HG02973 (cell line): ENCODE measurements around the gene SORCS2.

Experiments used
- ATAC-seq: cut with Tn5 transposase; IDR thresholded peaks from one replicate; pipeline ENCODE4 v1.9.1; 2021; ENCODE audit warnings: moderate library complexity; ENCODE audit not compliant: unreplicated experiment

Gene SORCS2

DNA sequence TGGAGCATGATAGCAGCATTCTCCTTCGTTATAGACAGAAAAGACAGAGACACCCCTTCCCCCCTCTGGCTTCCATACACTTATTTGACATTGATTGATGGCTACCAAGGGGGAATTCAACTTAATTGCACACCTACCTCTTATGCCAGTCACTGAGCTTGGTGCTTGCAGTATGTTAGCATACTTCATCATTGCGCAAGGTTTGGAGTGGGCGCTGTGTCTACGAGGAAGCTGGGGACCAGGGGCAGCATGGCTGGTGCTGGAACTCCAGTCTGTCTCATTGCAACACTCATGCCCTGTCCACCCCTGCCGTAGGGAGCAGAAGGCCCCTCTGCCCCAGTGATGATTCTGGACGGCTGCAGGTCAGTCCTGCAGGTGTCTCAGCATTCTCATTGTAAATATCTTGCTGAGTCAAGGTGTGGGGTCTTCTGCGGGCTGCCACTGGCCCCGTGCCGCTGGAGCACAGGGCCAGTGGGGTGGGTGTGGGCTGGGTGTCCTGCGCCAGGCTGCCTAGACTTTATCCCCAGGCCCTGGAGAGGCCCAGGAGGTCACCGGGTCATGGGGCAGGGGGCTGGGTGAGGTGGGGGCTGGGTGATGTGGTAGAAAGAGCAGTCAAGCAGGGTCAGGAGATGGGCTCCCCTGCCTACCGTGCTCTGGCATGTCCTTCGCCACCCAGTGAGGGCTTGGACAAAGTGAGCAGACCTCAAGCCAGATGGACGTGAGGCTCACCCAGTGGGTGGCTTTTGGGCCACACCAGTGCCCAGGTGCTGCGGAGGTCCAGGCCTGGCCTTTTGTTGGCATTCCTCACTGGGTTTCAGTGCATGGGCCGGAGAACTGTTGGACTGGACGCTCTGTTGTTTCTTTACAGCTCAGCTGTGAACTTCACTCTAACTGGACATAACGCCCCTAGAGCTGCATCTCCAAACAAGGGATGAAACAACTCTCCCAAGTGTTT is 156.9 kb downstream of the SORCS2 start:
- ATAC-seq = no peak

DNA sequence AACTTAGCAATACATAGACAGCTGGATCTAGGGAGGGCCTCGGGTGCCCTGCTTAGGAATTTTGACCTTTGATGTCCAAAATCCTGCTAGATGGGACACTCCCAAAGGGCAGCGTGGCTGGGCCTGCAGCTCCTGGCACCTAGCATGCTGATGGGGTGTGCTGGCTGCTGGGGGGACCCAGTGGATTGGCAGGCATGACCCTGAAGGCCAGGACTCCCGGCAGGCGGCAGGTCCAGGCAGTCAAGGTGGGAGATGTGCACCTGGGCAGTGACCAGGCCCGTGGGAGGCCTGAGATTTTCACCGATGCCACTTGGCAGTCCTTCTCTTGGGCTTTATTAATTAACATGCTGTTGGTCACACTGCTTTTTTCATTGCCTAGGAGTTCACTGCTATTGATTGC is 158.1 kb downstream of the SORCS2 start:
- ATAC-seq = no peak

DNA sequence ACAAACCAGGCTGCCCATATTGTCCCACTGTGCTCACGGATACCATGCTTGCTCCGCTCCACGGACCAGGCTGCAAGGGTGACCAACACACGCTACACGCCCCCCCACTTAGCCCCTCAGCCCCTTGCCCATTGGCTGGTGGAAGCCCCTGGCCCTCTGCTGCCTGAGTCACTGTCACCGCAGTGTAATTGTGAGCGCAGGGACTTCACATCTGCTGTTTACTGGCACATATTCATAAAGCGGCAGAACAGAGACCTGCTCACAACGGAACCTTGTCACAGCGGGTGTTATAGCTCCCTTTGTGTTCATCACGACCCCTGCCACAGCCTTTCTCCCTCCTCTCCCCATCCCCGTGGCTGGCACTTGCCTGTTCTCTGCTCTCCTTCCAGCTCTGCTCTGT is 158.7 kb downstream of the SORCS2 start:
- no peak for ATAC-seq

DNA sequence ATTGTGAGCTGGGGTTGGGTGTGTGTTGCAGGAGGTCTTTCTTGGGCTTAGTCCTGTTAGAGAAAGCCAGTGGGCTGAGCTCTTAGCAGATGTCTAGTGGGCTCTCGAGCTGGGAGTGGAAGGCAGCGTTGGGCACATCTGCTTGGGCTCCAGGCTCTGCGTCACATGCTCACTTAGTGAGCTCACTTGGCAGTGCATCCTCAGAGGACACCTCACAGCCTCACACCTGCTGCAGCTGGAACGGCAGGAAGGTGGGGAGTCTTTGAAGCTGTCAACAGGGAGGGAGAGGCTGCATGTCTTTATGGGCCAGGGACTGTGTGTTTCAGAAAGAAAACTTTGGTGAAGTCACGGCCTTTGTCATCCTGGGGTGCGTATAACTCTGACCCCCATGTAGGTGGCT is 160.1 kb downstream of the SORCS2 start:
- no peak for ATAC-seq

DNA sequence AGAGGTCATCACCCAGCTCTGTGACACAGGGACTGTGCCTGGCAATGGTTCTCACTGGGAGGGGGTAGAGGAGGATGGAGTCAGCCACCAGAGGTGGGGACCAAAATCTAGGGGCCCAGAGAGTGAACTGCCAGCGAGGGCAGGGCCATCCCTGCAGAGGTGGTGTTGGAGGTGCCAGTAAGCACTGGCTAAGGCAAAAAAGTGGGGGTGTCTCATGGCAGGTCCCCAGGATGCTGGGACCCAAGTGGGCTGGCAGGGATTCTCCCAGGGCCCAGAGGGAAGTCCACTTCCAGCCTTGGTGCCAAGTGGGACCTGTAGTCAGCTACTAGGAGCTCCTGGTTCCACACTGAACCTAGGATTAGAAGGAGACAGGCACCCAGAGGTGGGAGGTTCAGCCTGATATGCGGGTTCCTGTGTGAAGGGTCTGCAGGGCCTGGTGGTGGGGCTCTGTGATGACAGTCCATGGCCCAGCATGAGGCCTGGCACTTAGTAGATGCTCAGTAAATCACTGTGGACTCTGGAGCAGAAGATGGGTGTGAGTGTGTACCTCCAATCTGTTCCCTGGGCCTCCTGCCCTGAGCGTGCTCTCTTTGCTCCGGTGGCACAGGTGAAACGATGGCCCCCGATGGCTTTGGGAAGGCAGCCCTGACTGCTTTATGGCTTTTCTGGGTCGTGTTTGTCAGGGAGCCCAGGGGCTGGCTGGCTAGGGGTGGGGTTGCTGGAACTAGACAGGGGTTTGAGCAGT is 160.9 kb downstream of the SORCS2 start:
- ATAC-seq = no peak

DNA sequence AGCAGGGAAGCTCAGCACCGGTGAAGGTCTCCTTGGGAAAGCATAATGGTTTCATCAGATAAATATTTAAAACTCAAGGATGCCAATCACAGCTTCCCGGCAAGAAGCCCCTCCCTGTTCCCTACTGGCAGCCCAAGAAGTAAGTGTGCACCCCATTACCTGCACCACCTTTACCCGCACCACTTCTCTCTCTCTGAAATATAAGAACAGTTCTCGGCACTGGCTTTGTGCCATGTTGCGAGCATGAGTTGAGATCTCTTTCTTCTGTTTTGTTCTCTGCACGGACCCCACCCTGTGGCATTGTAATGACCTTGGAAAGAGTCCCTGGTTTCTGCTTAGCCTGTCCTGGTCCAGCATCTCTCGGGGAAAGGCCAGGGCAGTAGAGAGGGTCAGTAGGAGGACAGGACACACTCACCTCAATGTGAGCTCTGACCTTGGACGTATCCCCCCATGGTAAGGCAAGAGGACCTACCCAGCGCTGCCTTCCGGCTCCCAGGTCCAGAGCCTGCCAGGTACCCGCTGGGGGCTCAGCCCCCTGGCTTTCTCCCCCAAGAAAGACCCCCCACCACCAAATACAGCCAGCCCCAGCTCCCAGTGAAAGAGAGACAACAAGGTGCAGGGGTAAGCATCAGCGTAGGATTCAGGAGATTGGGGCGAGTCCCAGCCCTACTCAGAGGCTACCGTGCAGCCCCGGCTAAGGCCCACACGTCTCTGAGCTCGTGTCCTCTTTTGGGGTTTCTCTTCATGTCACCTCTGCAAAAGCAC is 161.7 kb downstream of the SORCS2 start:
- ATAC-seq = no peak

DNA sequence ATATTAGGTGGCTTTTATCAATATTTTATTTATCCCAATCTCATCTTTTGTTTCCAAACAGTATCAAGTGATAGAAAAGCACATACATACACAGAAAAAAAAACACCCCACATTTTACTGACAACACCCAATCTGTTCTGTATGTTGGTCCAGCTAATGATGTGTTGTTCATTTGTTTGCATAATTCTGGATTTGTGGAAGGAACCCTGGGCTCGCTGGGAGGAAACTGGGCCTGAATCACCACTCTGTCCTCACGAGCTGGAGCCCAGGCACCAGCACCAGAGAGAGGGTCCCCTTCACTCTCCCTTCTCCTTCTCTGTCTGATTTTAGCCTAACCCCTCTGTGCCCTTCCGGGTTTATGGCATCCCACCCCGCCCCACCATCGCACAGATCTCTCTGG is 162.6 kb downstream of the SORCS2 start:
- no peak for ATAC-seq

DNA sequence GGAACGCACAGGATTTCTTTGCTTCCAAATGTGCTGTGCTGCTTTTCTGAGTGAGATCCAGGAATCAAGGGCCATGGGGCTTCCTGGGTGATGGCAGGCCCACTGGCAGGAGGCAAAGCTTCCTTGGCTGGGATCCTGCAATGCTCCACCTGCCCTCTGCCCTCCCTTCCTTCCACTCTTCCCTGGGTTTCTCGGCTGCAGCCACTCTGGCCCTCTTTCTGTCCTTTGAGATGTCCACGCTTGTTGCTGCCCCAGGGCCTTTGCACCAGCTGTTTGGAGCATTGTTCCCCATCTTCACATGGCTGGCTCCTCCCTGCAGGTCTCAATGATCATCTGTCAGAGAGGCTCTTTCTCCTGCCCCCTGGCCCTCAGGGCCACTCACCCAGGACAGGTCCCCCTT is 163.5 kb downstream of the SORCS2 start:
- no peak for ATAC-seq

DNA sequence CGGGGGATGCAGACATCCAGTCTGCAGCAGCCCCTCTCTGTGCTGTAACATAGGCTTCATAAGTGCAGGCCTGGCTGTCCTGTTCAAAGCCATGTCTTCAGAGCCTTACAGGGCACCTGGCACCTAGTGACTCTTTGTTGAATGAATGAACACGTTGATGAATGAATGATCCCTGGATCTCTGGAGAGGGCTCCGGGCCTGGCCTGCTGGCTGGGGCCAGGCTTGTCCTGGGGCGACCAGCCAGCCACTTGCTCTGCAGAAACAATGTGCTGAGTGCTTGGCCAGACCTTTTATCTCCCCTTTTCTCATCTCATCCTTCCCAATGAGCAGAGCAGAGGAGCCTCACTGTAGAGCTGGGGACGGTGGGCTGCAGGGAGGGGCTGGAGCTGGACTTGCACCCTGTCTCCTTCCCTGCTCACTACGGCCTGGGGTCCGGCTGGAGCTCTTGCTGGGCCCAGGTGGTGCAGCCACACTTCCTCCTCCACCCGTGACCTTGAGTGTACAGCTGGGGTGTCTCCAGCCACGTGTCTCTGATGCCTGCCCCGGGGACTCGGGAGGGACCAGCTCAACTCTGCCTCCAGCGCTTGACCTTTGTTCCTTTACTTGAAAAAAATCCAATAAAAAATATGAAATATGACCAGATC is 164.5 kb downstream of the SORCS2 start:
- ATAC-seq = no peak

DNA sequence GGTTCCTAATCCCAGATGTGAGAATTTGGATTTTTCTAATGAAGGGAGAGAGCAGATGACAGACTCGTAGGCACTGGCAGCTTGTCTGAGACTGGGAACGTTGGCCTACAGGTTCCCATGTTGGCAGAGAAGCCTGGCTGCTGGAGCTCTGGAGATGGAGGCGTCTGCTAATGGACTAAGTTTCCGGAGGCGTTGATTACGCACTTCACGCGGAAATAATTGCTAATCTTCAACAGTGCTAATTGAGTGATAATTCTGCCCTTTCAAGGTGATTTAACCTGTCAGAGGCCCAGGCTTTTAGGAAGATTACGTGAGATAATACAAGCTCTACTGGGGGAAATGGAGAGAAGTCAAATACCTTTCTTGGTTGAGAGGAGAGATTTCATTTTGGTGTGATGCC is 165.0 kb downstream of the SORCS2 start:
- no peak for ATAC-seq

DNA sequence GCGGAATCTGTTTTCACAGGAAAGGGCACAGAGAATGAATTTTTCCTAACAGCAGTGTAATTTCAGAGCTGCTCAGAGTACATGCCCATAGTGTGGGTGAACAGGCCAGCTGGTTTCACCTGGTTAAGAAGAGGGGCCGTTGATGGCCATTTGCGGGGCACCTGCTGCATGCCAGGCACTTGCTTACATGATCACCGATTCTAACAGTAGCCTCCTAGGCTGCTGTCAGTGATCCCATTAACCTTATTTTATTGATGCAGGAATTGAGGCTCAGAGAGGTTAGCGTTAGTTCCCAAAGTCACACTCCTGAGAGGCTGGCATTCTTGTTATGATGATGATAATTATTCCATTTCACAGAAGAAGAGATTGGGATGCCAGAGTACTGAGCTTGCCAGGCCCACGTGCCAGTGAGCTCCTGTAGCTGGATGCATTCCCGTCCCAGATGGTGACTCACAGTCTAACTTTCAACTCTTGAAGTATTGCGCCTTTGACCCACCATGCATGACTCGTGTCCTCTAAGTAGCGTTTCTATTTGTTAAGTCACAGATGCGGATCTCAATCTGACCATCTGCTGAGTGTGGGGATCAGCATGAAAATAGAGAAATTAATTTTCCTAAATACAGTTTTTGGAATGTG is 165.9 kb downstream of the SORCS2 start:
- no peak for ATAC-seq

DNA sequence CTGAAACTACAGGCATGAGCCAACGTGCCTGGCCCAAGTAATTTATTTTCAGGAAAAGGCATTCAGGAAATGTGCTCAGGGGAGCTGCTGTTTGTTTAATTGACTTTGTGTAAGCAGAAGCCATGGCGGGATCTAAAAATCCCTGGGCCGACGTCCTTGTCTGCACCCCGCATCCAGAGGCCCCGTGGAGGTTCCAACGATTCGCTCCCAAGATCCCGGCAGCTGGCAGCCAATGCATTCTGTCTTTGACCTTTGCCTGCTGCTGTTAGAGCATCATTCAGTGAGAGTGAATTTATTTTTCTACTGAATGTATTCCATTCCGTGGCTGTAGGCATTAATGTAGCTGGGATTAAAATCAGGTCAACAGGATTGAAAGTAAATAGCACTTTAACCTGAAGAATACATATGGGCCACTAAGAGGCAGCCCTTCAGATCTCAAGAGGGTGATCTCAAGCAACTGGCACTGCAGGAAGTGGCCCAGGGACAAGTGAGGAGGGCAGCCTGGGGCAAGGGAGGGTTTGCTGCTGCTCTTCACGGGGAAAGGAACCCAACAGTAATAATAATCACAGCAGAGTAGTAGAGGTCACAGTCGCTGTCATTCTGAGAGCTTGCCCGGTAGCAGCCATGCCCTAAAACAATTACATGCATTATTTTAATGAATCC is 167.2 kb downstream of the SORCS2 start:
- ATAC-seq = no peak

DNA sequence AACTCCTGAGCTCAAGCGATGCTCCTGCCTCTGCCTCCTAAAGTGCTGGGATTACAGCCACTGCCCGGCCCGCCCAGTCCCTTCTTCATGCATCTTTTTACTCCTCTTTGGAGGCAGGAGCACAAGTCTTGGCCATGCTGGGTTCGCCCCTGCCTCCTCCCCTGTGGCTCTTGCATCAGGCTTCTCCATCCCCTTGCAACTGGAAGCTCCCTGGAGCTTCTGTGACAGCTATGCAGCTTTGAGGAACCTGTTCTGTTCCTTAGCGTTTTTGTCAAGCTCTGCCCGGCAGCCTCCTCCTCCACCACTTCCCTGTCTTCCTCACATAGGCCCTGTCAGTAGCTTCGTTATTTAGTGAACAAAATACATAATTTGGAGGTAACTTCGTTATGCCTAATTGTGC is 168.5 kb downstream of the SORCS2 start:
- ATAC-seq = no peak

DNA sequence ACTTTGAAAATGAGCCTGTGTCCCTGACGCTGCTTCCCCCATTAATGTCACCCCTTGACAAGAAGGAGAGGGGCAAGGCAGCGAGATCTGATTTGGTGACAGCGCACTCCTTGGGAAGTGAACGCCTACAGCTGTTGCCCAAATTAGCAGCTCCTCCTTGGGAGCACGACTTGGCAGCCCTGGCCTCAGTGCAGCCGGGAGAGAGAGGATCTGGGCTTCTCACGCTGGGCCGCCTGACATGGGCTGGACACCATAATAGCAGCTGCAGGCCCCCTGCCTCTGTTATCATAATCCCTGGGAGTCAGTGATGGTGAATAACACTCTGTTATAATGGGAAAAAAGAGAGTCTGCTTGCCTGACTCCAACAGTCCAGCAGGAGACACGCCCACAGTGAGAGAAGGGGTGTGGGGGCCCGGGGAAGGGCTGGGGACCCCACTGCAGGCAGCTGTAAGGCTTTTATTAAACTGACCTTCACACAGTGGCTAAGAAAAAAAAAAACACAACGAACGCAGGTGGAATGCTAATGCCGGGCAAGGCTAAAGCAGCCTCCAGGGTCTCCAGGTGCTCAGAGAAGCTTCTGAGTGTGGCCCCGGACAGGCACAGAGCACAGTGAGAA is 169.1 kb downstream of the SORCS2 start:
- ATAC-seq = no peak

DNA sequence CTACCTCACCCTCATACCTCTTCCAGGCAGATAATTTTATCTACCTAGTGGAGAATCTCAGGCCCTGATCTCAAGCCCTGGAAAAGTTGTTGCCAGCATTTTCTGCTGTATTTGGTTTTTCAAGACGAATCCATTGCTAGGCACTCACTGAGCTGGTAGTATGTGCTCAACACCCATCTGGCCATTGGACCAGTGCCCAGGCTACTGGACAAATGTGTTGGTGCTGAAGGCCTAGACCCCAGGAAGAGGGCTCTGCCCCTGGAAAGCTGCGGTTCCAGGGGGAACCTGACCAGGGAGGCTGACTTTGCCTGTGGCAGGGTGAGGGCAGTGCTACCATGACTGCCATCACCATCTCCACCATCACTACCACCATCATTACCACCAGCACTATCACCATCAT is 170.0 kb downstream of the SORCS2 start:
- no peak for ATAC-seq

DNA sequence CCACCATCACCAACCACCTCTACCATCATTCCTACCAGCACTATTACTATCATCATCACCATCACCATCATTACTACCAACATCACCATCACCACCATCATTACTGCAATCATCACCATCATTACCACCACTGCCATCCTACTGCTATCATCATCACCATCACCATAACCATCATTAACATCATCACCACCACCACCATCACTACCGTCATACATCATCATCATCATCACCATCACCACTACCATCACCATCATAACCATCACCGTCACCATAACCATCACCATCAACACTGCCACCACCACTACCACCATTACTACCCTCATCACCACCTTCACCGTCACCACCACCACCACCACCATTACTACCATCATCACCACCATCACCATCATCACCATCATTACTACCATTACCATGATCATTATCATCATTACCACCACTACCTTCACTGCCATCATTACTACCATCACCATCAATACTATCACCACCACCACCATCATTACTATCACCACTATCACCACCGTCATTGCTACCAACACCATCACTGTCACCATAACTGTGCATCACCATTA is 170.6 kb downstream of the SORCS2 start:
- ATAC-seq = no peak

DNA sequence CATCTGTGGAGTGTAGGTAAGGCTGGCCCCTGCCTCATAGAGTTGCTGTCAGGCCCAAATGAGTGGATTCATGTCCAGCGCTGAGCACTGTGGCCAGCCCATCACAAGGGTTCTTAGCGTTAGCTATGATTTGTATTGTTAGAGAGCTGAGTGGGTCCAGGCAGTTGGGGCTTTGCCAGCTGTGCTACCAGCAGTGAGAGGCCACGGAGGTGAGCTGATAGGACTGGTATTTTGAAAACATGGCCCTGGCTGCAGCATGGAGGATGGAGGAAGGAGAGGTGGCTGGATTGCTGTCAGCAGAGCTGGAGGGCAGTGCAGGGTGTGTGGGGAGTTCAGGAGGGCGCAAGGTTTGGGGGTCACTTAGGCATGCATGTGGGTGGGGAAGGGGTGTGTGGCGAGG is 172.6 kb downstream of the SORCS2 start:
- no peak for ATAC-seq

DNA sequence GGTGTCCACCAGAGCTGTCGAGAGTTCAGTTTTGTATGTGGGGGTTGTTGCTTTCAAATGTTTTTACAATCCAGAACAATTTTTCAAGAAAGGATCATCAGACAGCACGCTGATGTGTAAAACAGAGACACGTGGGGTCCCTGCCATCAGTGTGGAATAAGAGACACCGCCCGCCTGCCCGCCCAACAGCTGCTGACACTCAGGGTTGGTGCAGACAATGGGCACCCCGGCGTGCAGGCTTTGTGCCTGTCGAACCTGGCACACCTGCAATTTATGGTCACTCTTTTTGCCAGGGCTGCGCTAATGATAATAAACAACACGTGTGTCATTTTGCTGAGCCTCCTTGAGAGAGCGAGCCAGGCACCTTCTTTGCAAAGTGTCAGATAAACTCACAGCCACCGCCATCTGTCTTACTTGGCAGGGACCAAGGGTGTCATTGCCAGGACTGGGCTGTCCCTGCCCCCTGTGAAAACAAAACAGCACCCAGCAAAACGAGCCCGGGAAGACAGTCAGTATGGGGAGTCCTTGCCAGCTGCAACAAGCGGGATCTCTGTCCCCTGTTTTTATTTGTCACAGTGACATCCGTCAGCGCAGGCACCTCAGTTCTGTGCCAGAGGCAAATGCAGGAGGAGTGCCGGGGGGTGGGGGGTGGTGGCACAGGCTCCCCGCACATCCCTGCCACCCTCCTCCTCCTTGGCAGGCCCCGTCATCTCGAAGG is 173.3 kb downstream of the SORCS2 start:
- ATAC-seq = no peak
